GM19099 (cell line): ENCODE results near the gene PSKH1.
A peak's percentile ranks its signal among the peaks of the same experiment; 100 is the strongest.

Experiments used
- POLR2A ChIP-seq: IDR thresholded peaks from 3 replicates; pipeline ENCODE4 v1.6.1; 2011; ENCODE audit warnings: low read depth; ENCODE audit not compliant: insufficient read length; ENCODE audit errors: extremely low read depth

PSKH1 gene

DNA sequence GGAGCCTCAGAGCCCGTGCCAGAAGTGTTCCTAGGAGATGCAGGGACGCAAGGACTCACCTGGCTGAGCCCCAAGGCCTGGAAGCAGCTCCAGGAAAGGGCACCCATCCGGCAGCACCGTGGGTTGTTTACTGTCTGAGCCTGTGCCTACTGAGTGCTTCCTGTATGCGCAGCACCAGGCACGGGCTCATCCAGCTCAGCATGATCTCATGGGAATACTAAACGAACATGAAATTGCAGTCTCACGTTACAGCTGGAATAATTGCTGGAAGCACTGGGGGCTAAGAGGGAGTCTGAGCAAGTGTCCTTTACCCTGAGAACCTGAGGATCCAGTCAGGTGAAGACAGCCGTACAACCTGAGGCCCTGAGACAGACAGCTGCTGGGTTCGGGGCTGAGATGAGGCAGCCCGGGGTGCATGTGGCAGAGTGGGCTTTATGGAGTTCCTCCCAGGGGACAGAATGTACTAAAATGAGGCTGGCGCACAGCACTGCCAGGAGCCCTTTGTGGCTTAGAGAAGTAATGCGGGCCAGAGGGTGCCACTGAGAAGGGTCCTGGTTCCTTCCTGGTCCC lies 33.2 kb downstream of the PSKH1 start:
- TF ChIP-seq POLR2A: peak; percentile 30

GRCh38 chr16:67927131-67927941 lies 34.3 kb downstream of the PSKH1 start:
- peak; percentile 11 for TF ChIP-seq POLR2A

DNA sequence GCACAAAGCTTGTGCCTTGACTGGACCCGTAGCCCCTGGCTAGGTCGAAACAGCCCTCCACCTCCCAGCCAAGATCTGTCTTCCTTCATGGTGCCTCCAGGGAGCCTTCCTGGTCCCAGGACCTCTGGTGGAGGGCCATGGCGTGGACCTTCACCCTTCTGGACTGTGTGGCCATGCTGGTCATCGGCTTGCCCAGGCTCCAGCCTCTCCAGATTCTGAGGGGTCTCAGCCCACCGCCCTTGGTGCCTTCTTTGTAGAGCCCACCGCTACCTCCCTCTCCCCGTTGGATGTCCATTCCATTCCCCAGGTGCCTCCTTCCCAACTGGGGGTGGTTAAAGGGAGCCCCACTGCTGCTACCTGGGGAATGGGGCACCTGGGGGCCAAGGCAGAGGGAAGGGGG lies 35.1 kb downstream of the PSKH1 start:
- TF ChIP-seq POLR2A: no peak

GRCh38 chr16:67928561-67929364 lies 35.7 kb downstream of the PSKH1 start:
- TF ChIP-seq POLR2A: no peak

DNA sequence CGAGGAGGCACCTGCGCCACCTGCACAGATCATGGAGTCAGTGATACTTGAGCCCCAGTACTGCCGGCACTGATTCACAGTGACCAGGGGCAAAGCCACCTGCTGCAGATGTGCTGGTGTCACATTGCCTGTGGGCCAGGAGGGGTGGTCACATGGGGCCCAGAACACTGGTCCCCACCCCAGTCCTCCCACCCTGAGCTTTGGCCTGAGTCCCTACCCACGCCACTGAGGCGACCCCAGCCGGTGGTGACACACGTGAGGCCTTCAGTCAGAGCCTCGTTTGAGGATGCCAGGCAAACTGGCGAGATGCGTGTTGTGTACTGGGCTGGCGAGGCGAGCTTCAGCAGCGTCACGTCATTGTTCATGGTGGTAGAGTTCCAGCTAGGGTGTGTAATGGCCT lies 37.1 kb downstream of the PSKH1 start:
- peak; percentile 22 for TF ChIP-seq POLR2A

DNA sequence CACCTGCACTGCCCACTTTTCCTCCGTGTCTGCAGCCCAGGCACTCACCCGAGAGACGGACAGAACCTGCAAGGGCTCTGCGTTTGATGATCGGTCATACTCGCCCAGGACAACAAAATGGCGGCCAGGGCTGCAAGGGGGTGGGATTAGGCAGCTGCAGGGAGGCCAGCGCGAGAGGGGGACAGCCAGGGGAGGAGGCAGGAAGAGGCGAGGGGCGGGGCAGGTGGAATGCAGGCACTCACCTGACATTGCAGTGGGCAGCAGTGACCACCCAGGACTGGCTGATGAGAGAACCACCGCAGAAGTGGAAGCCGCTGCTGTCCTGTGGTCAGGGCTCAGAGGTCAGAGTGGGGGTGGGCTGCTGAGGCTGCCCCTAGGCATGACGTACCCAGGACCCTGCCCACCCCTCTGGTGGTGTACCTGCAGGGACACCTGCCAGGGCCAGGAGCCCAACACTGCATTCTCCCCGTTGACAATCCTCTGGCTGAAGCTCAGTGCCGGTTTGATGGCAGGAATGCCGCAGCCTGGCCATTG lies 37.7 kb downstream of the PSKH1 start:
- TF ChIP-seq POLR2A: no peak

GRCh38 chr16:67931712-67932461 lies 38.8 kb downstream of the PSKH1 start, which contains the start of gene CTRL:
CTRL (minus strand) TSS chr16:67931862; CDS start chr16:67931852, 10 bp downstream.
- TF ChIP-seq POLR2A: no peak

GRCh38 chr16:67932462-67932840 lies 39.4 kb downstream of the PSKH1 start:
- no peak for TF ChIP-seq POLR2A

DNA sequence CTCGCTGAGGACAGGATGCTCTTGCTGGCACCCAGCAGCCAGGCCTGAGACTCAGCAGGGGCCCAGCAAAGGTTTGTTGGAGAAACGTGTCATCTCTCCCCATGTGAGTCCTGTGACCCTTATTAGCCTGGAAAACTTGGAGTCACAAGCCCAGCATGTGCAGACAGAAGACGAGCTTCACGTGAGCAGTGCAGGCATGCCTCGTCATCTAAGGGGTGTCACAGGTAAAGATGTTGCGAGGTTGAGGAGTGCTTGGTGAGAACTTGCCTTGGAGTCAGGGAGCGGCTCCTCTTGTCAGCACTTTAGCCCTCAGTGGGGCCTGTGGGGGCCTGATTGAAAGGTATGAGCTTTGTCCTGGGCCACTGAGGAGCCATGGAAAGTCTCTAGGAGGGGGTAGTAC lies 40.8 kb downstream of the PSKH1 start:
- no peak for TF ChIP-seq POLR2A

GRCh38 chr16:67934306-67935100 lies 41.4 kb downstream of the PSKH1 start:
- TF ChIP-seq POLR2A: peak; percentile 26

- no peak for TF ChIP-seq POLR2A
Observed at GRCh38 chr16:67935101-67935401, 42.0 kb downstream of the PSKH1 start.

GRCh38 chr16:67935402-67936123 lies 42.5 kb downstream of the PSKH1 start:
- TF ChIP-seq POLR2A: peak; percentile 82

- peak; percentile 81 for TF ChIP-seq POLR2A
Observed at GRCh38 chr16:67936124-67936879, 43.2 kb downstream of the PSKH1 start, which contains the start of gene PSMB10. PSMB10 (minus strand) TSS chr16:67936850; CDS start chr16:67936749, 101 bp downstream.
